ENCODE measurements around the gene GPN2.

The GPN2 gene

DNA sequence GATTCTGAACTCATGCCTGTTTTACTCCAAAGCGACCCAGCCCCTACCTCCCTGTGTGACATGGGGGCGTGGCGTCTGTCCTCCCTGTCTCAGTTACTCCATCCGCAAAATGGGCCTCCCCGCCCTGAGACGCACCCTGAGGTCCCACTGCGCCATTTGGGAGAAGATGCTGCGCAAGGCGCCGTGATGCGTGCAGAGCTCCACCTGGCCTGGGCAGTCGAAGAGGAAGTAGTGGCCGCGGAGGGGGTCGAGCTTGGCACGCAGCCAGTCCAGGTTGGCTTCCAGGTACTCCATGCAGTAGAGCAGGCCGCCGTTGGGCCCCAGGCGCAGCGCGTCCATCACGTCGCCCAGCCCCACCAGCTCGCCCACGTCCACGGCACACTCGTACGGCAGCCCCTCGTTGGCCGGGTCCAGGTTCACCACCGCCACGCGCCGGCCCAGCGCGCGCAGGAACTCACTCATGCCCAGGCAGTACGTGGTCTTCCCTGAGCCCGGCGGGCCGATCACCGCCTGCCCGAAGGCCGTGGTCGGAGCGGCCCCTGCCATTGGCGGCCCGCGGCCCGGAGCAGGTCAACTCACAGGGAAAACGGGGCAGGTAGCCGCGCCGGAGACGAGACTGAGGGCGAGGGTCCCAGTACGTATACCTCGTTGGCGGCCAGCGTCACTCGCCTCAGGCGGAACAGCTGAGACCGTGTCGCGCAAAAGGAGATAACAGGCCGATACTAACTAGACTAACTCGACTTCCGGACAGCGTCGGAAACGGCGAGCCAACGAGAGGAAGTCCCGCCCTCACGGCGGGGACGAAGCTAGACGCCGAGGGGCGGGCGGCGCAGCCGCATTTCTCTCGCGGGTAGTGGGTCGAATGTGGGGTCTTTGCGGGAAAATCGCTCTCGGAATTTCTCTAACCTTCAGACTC, at the start of gene GPN2:
GPN2 (minus strand) TSS at position 733 of the 916 bp plus-strand sequence; CDS start at position 546, 187 bp downstream.
- peak; percentile 77 to 83 for DNase-seq

DNA sequence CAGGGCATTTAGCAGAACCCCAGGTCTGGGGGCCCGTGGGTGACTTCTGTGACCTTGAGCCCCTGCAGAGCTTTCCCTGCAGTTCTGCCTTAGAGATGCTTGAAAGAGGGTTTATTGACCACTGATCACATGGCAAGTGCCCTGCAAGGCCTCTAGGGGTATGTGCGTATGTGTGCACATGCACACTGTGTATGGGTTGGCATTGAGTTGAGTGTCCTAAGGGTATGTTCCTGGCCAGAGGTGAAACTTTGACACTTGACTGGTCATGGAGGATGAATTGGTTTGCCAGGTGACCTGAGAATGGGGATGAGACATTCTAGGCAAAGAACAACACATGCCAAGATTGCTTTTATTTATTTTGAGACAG, 48.6 kb upstream of the GPN2 start:
- no peak for DNase-seq

DNA sequence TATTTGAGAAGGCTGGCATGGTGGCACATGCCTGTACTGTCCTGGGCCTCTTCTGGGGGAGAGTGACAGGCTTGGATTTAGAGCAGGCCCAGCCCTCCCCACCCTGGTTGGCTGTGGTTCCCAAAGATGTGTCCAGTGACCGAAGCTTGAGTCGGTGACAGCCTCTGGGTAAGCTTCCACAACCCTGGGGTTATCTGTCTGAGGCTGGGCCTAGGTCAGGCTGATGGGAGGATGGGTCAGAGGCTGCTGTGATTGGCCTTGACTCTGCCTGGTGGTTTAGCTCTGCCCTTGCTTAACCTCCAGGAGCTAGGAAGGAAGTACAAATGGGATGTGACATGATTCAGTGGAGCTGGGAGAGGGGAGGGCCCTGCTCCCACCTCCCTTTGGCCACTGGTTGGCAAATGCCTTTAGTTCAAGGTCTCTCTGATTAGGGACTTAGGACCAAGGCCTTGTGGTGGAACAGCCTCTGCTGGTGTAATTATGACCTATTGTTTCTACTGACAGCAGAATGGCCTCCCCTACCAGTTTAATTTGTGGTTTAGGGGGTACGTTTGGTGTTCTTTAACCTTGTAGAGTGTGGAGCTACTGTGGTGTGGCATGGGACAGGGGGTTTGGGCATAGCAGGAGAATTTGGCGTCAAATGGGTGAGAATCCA, 48.0 kb upstream of the GPN2 start:
- DNase-seq = no peak

DNA sequence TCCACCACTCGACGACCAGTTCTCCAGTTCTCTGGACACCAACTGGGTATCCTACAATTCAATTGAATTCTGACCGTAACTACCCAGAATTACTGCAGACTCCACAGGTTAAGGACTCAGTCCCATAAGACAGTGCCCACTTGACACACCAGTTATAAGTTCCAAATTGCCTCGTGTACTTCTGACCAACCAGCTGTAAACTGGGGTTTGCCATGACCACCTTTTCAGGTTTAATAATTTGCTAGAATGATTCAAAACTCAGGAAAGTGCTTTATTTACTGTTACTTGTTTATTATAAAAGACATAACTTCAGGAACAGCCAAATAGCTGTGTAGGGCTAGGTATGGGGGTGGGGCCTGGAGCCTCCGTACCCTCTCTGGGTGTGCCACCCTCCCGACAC, 46.7 kb upstream of the GPN2 start:
- DNase-seq = no peak

DNA sequence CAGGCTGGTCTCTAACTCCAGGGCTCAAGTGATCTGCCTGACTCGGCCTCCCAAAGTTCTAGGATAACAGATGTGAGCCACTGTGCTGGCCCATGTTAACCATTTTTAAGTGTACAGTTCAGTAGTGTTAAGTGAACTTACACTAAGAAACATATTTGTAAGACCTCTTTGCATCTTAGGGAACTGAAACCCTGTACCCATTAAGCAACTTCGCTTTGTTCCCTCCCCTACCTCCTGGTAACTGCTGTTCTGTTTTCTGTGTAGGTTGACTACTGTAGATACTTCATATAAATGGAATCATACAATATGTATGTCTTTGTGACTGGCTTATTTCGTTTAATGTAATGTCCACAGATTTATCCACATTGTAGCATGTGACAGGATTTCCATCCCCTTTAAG, 42.4 kb upstream of the GPN2 start:
- no peak for DNase-seq

GRCh38 chr1:26923711-26924110, 33.6 kb upstream of the GPN2 start:
- DNase-seq = peak; percentile 11 to 23

- DNase-seq = no peak
Observed at GRCh38 chr1:26922901-26923300, 32.8 kb upstream of the GPN2 start.

DNA sequence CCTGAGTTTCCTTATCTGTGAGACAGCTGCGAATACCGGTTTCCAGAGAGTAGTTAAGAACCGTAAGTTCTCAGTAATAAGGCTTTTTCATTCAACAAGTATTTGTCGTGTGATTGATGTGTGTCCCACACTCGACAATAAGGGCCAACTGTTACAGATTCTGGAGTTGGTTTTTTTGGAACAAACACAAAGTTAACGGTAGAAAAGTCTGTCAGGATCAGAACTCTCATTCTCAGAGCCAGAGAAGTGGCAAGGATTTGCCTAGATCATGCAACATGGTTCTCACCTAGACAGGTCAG, 32.3 kb upstream of the GPN2 start:
- no peak for DNase-seq

- DNase-seq = peak; percentile 96 to 97
Observed at GRCh38 chr1:26921540-26922430, 31.7 kb upstream of the GPN2 start, which contains the start of gene NUDC. TSS of gene NUDC (plus strand) at chr1:26921743. CDS start at chr1:26921849, 106 bp downstream.

DNA sequence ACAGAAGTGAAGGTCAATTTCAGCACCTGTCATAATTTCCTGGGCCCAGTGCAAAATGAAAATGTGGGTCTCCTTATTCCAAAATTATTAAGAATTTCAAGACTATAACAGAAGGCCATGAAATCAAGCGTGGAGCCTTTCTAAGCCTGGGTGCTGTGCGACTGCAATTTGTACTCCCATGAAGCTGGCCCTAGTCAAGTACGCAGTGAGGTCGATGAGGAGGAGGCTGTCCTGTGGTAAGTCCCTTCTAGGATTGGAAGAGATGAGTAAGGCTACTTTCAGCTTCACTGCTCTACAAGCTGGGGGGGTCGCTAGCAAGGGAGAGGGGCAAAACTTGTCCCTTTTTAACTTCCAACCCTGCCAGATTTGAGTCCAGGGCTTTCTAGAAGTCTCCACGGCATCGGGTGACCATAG, 31.1 kb upstream of the GPN2 start:
- no peak for DNase-seq

DNA sequence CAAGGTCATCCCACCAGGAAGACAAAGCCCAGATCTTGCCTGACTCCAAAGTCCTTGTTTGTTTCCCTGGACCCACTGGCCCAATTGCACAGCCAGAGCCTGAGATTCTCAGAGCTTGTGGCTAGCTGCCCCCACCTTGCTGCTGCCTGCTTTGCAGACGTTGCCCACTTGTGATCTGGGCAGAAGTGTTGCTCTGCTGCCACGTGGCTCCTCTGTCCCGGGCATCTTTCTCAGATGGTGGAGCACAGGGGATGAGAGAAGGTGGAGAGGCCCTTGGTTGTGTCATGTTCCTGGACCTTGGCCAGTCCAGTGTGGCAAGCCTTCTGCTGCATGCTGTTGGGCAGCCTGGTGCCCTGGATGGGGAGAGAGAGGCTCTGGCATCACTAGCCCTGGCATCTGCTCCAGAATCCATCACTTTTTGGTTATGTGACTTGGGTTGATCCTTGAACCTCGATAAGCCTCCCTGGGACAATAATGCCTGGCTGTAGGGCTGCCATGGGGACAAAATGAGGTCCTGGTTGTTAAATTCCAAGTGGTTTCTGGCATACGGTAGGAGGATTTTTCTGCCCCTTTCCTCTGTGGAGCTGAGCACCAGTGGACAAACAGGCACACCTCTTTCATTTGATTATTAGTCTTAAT, 25.2 kb upstream of the GPN2 start:
- DNase-seq = no peak

- no peak for DNase-seq
Observed at GRCh38 chr1:26913754-26914619, 23.9 kb upstream of the GPN2 start, which contains the start of gene NR0B2. TSS of gene NR0B2 (minus strand) at chr1:26913975. CDS start at chr1:26913940, 35 bp downstream.

DNA sequence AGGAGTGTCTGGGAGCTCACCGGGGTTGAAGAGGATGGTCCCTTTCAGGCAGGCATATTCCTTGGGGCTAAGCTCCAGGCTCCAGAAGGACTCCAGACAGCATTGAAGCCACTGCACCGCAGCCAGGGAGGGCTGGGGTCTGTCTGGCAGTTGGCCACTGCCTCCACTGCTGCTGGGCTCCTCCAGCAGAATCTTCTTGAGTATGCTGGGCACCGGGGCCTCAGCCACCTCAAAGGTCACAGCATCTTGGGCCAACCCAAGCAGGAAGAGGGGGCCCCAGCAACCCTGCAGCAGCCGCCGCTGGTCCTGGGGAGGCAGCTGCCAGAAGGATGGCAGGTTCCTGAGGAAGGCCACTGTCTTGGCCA, 23.3 kb upstream of the GPN2 start:
- no peak for DNase-seq

DNA sequence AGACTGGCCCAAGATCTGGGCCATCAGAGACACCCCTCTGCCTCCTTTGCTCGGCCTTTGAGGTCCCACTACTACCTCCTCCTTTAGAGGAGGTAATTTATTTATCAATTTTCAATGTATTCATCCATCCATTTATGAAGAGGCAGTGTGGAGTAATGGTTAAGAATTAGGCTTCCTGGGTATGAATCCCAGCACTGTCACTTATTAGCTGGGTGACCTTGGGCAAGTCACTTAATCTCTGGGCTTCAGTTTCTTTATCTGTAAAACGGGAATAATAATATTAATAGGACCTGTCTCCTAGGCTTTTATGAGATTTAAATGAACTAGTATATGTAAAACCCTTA, 22.0 kb upstream of the GPN2 start:
- no peak for DNase-seq

- no peak for DNase-seq
Observed at GRCh38 chr1:26911399-26912146, 21.5 kb upstream of the GPN2 start.

DNA sequence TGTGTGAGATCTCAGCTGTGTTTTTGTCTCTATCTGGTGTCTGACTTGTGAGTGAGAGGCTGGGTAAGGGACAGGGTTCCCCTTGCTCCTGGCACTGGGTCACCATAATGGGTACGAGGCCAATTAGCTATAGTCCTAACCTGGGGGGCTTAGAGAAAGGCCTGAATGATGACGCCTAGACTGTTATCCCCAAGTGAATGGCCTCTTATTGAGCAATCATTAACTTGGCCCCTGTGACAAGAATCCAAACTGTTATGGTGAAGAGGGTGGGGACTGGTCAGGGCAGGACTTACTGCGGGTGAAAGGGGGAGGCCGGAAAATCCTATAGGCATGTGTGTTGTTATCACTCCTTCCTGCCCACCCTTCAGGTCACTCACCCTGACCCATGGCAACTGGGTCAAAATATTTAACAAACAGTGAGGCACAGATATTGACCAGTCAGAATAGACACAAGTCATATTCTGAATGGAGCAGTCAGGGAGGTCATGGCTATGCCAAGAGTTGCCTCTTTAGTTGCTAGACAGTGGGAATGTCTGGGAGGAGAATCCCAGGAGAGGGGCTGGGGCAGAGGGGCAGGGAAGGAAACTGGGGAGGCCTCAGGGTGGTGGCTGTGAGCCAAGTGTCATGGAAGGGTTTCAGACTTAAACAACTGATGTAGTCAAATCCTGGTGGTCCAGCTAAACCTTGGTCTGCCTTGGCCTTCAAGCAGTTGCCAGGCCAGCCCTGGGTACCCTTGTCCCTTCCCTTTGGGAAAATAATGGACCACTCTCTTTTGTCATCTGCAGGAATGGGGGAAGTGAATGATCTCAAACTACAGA, 20.5 kb upstream of the GPN2 start:
- no peak for DNase-seq

- DNase-seq = no peak
Observed at GRCh38 chr1:26909951-26910342, 19.9 kb upstream of the GPN2 start.

DNA sequence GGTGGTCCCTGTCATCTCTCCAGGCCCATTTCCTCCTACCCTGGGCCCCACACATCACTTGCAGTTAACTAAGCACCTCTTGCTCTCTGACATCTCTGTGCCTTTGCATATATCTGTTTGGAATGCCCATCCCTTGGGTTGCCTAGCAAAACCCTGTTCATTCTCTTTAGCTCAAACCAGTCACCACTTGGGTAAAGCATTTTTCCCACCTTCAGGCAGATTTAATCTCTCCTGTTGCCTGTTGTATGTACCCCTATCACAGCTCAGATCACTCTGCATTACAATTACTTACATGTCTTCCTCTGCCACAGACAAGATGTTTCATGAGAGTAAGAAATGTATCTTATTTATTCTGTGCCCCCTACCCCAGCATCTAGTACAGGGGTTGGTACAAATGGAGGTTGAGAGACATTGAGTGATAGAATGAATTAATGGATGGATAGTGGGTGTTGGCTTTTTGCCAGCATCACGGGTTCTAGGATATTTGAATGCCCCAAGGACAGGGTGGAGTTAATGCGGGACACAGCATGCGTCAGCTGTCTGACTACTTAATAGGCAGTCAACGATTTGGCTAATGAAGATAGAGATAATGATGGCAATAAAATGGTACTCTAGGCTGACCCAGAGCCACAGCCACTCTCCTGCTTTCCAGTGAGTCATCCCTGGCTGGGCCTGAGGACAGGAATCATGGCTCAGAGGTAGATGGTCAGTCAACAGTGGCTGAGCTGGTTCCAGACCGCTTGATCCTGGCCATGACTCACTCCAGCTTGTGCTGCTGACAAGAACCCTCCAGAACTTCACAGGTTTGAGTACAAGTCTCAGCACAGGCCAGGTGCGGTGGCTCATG, 17.2 kb upstream of the GPN2 start:
- DNase-seq = no peak

DNA sequence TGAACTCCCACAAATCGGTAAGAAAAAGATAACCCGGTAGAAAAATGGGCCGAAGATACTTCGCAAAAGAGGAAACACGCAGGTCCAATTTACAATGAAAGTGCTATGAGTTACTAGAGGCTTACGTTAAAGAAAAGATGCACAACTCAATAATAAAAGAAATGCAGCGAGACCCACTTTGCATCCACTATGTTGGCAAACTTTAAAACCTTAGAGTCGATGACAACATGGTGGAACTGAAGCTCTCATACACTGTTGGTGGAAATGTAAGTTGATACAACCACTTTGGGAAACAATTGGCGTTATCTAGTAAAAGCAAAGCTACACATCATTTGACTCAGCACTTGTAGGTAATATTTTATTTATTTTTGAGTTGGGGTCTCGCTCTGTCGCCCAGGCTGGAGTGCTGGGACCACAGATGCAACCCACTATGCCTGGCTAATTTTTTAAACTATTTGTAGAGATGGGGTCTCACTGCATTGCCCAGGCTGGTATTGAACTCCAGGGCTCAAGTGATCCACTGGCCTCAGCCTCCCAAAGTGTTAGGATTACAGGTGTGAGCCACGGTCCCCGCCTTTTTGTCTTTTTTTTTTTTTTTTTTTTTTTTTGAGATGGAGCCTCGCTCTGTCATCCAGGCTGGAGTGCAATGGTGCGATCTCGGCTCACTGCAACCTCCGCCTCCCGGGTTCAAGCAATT, 10.9 kb upstream of the GPN2 start:
- no peak for DNase-seq
